D721Med (cell line): ENCODE results near the gene PLCB1.

Experiments
- DNase-seq: peaks from one replicate; pipeline ENCODE4 v3.0.0; 2011; ENCODE audit warnings: low spot score; ENCODE audit not compliant: insufficient read length
- FAIRE-seq: peaks from 2 replicates; lab custom pipeline; 2011; peaks lifted over from hg19 to GRCh38; lab: Jason Lieb, UNC
- CTCF ChIP-seq: IDR thresholded peaks from 2 replicates; pipeline ENCODE4 v1.5.1; 2012; ENCODE audit warnings: mild to moderate bottlenecking, control low read depth; ENCODE audit not compliant: insufficient read depth; ENCODE audit errors: missing control alignments

The PLCB1 gene

GRCh38 chr20:8755340-8756118 is 623.5 kb downstream of the PLCB1 start:
- TF ChIP-seq CTCF: no peak
- DNase-seq (no peak), FAIRE-seq (no peak)

GRCh38 chr20:8756410-8756809 is 624.3 kb downstream of the PLCB1 start:
- no peak for DNase-seq
- no peak for TF ChIP-seq CTCF
- FAIRE-seq: no peak

- DNase-seq (no peak), FAIRE-seq (no peak)
- TF ChIP-seq CTCF: no peak
Measured at GRCh38 chr20:8757146-8757545, 625.1 kb downstream of the PLCB1 start.

GRCh38 chr20:8764344-8764962 is 632.4 kb downstream of the PLCB1 start:
- DNase-seq (no peak), FAIRE-seq (no peak)
- no peak for TF ChIP-seq CTCF

- no peak for DNase-seq
- TF ChIP-seq CTCF: no peak
- FAIRE-seq: no peak
Measured at GRCh38 chr20:8766868-8767390, 634.9 kb downstream of the PLCB1 start.

- DNase-seq (no peak), FAIRE-seq (no peak)
- TF ChIP-seq CTCF: no peak
Measured at GRCh38 chr20:8774412-8774811, 642.3 kb downstream of the PLCB1 start.

- TF ChIP-seq CTCF: no peak
- FAIRE-seq (no peak), DNase-seq (no peak)
Measured at GRCh38 chr20:8777911-8778310, 645.8 kb downstream of the PLCB1 start.
